Measurements from ENCODE around the gene SORBS2. TPM values are rescaled to one million over a fixed set of nuclear protein-coding genes. Genes with fewer than 3 reads are reported as not detected.

The SORBS2 gene
- polyA plus RNA-seq, 1 donor from 2014 or later, result 46.0 TPM

- Histone ChIP-seq H3K4me2 (ENCODE audit: low read length) (no peak overlapping the region), H3K9ac (ENCODE audit: low read length) (no peak overlapping the region), H3K4me3 (ENCODE audit: low read length) (no peak overlapping the region), H3K9me2 (ENCODE audit: insufficient read depth, low read length) (no peaks in the 10 kb centered on the region), H3K27ac (ENCODE audit: low read length) (no peak overlapping the region), H4K20me1 (ENCODE audit: insufficient read depth) (no peaks in the 10 kb centered on the region), H3F3A (ENCODE audit: insufficient read depth, low read length, poor library complexity, severe bottlenecking) (peaks cover 4% of the 10 kb centered on the region), H2AFZ (ENCODE audit: low read depth, low read length) (no peak overlapping the region), H3K9me3 (ENCODE audit: low read length) (no peaks in the 10 kb centered on the region), H3K36me3 (ENCODE audit: insufficient read depth, low read length) (no peaks in the 10 kb centered on the region), H3K27me3 (ENCODE audit: insufficient read depth, low read depth, low read length) (no peaks in the 10 kb centered on the region), H3K79me2 (replicated peaks; ENCODE audit: insufficient read depth, low read length) (no peaks in the 10 kb centered on the region)
- TF ChIP-seq EZH2 (IDR thresholded peaks at IDR 0.05; ENCODE audit: borderline replicate concordance, insufficient read depth, low read length, poor library complexity, severe bottlenecking), result no peak
- TF ChIP-seq EP300 (conservative IDR thresholded peaks at IDR 0.05; ENCODE audit: poor library complexity, severe bottlenecking), result no peak
These were observed 73.9 kb downstream of the SORBS2 start for GRCh38 chr4:185738038-185738552.

DNA sequence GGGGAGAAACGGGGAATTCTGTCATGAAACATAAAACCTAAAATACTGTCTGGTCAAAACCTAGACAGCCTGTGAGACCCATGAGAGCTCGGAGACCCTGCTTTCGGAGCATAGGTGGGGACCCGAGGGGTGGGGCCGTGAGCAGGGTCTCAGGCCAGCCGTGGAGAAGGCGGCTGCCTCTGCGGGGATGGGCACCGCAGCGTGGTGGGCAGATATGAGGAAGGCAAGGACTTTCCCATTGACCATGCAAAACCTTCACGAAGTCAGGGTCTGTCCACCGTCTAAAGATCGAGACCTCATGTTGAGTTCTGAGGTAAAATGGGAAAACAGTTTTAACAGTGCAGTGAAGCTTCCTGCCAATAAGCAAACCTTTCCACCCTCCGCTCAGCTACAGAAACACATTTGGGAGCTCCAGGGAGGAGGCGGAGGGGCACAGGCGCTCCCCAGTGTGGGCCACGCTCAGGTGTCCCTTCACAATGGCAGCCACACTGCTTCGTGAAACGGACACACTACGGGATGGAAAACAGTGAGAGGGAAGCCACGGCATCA lies 74.4 kb downstream of the SORBS2 start:
- TF ChIP-seq EZH2 (IDR thresholded peaks at IDR 0.05; ENCODE audit: borderline replicate concordance, insufficient read depth, low read length, poor library complexity, severe bottlenecking) (no peak), EP300 (conservative IDR thresholded peaks at IDR 0.05; ENCODE audit: poor library complexity, severe bottlenecking) (no peak)
- H3K79me2 ChIP-seq (replicated peaks; ENCODE audit: insufficient read depth, low read length), result no peaks in the 10 kb centered on the region
- H3K36me3 ChIP-seq (ENCODE audit: insufficient read depth, low read length), result no peaks in the 10 kb centered on the region
- no peaks in the 10 kb centered on the region for H3K27me3 ChIP-seq (ENCODE audit: insufficient read depth, low read depth, low read length)
- no peak overlapping the region for H3K27ac ChIP-seq (ENCODE audit: low read length)
- H4K20me1 ChIP-seq (ENCODE audit: insufficient read depth), result no peaks in the 10 kb centered on the region
- no peak overlapping the region for H2AFZ ChIP-seq (ENCODE audit: low read depth, low read length)
- H3K9ac ChIP-seq (ENCODE audit: low read length), result no peak overlapping the region
- H3K9me3 ChIP-seq (ENCODE audit: low read length), result peaks cover 3% of the 10 kb centered on the region
- H3K9me2 ChIP-seq (ENCODE audit: insufficient read depth, low read length), result no peaks in the 10 kb centered on the region
- no peak overlapping the region for H3K4me3 ChIP-seq (ENCODE audit: low read length)
- H3K4me2 ChIP-seq (ENCODE audit: low read length), result no peak overlapping the region
- peaks cover 4% of the 10 kb centered on the region for H3F3A ChIP-seq (ENCODE audit: insufficient read depth, low read length, poor library complexity, severe bottlenecking)

- no peaks in the 10 kb centered on the region for H3K27me3 ChIP-seq (ENCODE audit: insufficient read depth, low read depth, low read length)
- TF ChIP-seq TAF1 (IDR thresholded peaks at IDR 0.05; ENCODE audit: low read depth) (no peak), RAD21 (conservative IDR thresholded peaks at IDR 0.05) (no peak), EZH2 (IDR thresholded peaks at IDR 0.05; ENCODE audit: borderline replicate concordance, insufficient read depth, low read length, poor library complexity, severe bottlenecking) (no peak), SMC3 (conservative IDR thresholded peaks at IDR 0.05; ENCODE audit: poor library complexity) (no peak), EP300 (conservative IDR thresholded peaks at IDR 0.05; ENCODE audit: poor library complexity, severe bottlenecking) (no peak), CTCF (IDR thresholded peaks at IDR 0.05; ENCODE audit: poor library complexity, severe bottlenecking) (no peak), POLR2AphosphoS5 (IDR thresholded peaks at IDR 0.05) (no peak), MXI1 (conservative IDR thresholded peaks at IDR 0.05; ENCODE audit: poor library complexity, severe bottlenecking) (no peak)
- TF ChIP-seq, protein P1, sequence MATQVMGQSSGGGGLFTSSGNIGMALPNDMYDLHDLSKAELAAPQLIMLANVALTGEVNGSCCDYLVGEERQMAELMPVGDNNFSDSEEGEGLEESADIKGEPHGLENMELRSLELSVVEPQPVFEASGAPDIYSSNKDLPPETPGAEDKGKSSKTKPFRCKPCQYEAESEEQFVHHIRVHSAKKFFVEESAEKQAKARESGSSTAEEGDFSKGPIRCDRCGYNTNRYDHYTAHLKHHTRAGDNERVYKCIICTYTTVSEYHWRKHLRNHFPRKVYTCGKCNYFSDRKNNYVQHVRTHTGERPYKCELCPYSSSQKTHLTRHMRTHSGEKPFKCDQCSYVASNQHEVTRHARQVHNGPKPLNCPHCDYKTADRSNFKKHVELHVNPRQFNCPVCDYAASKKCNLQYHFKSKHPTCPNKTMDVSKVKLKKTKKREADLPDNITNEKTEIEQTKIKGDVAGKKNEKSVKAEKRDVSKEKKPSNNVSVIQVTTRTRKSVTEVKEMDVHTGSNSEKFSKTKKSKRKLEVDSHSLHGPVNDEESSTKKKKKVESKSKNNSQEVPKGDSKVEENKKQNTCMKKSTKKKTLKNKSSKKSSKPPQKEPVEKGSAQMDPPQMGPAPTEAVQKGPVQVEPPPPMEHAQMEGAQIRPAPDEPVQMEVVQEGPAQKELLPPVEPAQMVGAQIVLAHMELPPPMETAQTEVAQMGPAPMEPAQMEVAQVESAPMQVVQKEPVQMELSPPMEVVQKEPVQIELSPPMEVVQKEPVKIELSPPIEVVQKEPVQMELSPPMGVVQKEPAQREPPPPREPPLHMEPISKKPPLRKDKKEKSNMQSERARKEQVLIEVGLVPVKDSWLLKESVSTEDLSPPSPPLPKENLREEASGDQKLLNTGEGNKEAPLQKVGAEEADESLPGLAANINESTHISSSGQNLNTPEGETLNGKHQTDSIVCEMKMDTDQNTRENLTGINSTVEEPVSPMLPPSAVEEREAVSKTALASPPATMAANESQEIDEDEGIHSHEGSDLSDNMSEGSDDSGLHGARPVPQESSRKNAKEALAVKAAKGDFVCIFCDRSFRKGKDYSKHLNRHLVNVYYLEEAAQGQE (IDR thresholded peaks at IDR 0.05; ENCODE audit: borderline replicate concordance), result no peak
- H3F3A ChIP-seq (ENCODE audit: insufficient read depth, low read length, poor library complexity, severe bottlenecking), result peaks cover 4% of the 10 kb centered on the region
- no peak overlapping the region for H2AFZ ChIP-seq (ENCODE audit: low read depth, low read length)
- H3K79me2 ChIP-seq (replicated peaks; ENCODE audit: insufficient read depth, low read length), result no peaks in the 10 kb centered on the region
- H3K4me2 ChIP-seq (ENCODE audit: low read length), result no peak overlapping the region
- no peak overlapping the region for H3K27ac ChIP-seq (ENCODE audit: low read length)
- peaks cover 3% of the 10 kb centered on the region for H3K9me3 ChIP-seq (ENCODE audit: low read length)
- H3K4me3 ChIP-seq (ENCODE audit: low read length), result no peak overlapping the region
- no peaks in the 10 kb centered on the region for H3K36me3 ChIP-seq (ENCODE audit: insufficient read depth, low read length)
- no peaks in the 10 kb centered on the region for H4K20me1 ChIP-seq (ENCODE audit: insufficient read depth)
- H3K9me2 ChIP-seq (ENCODE audit: insufficient read depth, low read length), result no peaks in the 10 kb centered on the region
- no peak overlapping the region for H3K9ac ChIP-seq (ENCODE audit: low read length)
These were observed 75.1 kb downstream of the SORBS2 start for GRCh38 chr4:185736882-185737281.
